HG03457 (cell line): ENCODE measurements around the gene CD247.

ENCODE experiments used
- ATAC-seq: cut with Tn5 transposase; IDR thresholded peaks from one replicate; pipeline ENCODE4 v1.9.1; 2021; ENCODE audit warnings: moderate number of reproducible peaks; ENCODE audit not compliant: unreplicated experiment

Gene CD247

GRCh38 chr1:167440776-167441175, 77.6 kb downstream of the CD247 start:
- no peak for ATAC-seq

GRCh38 chr1:167440345-167440744, 78.0 kb downstream of the CD247 start:
- no peak for ATAC-seq

DNA sequence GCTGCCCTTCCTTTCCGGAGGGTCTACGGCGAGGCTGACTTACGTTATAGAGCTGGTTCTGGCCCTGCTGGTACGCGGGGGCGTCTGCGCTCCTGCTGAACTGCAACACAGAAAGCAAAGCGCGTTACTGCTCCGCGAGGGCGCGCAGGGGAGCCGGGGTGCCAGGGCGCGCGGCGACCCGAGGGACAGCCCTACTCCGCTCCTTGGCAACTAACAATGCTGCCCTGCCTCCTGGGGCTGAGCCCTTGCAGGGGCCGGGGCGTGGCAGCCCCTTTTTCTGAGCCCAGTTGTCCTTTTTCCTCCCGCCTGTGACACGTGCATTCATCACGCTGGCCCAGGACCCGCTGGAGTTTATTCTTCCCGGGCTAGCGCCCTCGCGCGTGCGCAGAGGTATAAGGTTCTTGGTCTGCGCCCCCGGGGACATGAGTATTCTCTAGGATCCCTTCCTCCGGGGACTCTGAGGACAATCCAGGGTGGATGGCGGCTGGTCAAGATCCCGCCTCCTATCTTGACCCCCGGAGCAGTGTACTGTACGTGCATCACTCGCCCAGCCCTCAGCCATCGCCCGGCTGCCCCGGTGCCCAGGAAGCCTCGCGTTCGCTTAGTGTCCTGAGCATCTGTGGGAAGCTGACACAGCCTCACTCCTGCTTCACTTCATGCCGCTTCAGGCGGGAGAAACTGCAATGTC, 78.9 kb downstream of the CD247 start:
- ATAC-seq = no peak

GRCh38 chr1:167438171-167439138, 79.9 kb downstream of the CD247 start:
- ATAC-seq = no peak

GRCh38 chr1:167435484-167435883, 82.8 kb downstream of the CD247 start:
- ATAC-seq = no peak

DNA sequence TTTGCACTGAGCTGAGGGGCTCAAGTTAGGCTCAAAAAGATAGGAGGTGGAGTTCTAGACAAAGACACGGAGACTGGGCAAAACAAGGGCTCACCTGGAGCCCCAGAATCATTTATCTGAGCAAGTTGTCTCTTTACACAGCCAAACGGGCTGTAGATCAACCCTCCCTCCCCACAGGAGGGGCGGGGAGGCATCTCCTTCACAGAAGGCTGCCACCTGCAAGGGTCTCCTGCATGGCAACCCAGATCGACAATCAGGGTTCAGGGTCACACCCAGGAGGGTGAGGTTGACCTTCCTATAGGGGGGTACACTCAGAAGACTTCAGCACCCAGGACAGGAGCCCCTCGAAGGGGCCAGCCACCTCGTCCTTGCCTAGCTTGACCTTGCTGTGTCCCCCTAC, 84.0 kb downstream of the CD247 start:
- ATAC-seq = no peak

DNA sequence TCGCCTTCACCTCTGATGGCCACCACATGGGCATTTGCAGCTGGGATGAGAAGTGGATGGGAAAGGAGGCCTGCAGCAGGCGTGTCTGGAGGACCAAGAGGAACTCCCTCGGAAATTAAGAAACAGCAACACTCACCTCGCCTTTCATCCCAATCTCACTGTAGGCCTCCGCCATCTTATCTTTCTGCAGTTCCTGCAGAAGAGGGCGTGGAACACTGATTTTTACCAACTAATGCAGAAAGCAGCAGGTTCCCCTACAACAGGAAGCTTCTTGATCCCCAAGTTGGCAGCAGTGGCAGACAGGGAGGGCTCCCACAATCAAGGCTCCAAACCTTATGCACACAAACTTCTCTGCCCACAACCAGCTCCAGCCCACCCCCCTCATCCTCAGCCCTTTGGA, 84.4 kb downstream of the CD247 start:
- no peak for ATAC-seq

GRCh38 chr1:167432780-167433179, 85.5 kb downstream of the CD247 start:
- no peak for ATAC-seq

- ATAC-seq = no peak
Observed at GRCh38 chr1:167431909-167432650, 86.2 kb downstream of the CD247 start.

DNA sequence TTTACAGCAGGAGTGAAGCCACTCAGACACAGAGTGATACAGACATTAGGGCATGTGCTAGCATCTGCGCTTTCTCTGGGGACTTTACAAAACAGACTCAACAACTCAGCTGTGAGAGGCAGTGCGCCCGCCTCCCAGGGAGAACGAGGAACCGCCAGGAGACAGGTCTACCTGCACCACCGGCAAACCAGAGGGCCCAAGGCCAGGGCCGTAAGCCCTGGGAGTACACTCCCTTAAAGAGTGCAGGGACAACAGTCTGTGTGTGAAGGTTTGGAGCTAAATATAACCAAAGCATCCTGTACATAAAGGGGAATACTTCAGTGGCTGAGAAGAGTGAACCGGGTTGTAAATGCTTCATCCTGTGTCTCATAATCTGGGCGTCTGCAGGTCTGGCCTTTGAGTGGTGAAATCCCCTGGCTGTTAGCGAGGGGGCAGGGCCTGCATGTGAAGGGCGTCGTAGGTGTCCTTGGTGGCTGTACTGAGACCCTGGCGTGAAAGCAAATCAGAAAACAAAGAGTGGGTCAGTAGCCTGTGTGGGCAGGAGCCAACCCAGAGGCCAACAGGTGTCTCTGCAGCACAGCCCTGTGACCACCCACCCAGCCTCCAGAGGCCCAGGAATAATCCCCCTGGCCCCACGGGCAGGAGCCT, 86.9 kb downstream of the CD247 start:
- ATAC-seq = no peak

DNA sequence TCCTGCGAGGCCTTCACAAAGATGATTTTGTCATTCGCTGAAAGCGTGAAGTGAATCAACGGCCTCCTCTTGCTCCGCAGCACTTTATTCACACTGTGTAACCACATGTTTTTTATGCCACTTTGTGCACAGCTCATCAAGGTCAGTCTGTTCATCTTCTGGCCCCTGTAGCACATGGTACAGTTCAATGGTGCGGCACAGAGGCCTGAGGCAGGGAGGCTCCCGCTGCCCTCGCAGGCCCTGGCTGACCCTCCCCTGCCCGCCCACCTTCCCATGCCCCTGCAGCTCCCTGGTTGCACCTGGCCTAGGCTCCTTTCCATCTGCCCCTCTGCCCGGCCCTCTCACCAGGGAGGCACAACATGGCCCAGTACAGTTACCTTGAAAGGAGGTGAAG, 87.5 kb downstream of the CD247 start:
- ATAC-seq = no peak

- no peak for ATAC-seq
Observed at GRCh38 chr1:167430134-167430848, 88.0 kb downstream of the CD247 start.

- ATAC-seq = no peak
Observed at GRCh38 chr1:167429612-167430011, 88.7 kb downstream of the CD247 start.

DNA sequence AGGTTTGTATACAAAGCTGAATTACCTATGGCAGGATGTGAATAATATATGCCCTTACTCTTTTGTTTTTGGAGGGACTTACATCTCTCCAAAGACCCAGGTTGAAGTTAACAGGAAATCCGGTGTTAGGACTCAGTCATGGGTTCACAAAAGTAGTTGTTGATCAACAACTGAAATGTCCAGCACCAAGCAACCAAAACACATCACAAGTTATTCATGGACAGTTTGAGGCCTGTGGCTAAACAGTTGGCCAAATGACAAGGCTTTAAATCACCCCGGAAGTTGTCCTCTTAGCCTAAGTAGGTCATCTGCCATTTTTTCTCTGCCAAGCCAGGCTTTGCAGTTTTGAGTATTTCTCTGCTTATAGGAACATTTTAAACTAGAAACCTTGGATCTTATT, 89.9 kb downstream of the CD247 start:
- ATAC-seq = no peak

GRCh38 chr1:167427848-167428247, 90.5 kb downstream of the CD247 start:
- no peak for ATAC-seq

GRCh38 chr1:167426716-167427115, 91.6 kb downstream of the CD247 start:
- ATAC-seq = no peak

DNA sequence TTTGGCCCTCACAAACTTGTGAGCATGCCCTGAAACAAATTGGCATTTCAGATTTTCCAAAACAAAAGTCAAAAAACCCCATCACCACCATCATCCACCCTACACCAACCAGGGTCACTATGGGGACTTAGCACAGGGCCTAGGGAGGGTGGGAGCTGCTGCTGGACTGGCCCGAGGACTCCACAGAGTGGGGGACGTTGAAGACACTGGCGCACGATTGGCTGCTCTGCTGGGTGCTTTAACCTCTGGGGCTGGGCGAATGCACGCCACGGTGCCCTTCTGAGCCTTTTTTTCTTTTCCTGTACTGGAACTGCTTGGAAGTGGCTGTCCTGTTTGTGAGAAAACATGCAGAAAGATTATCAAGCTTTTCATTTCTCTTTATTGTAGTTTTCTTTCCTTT, 92.8 kb downstream of the CD247 start:
- ATAC-seq = no peak

DNA sequence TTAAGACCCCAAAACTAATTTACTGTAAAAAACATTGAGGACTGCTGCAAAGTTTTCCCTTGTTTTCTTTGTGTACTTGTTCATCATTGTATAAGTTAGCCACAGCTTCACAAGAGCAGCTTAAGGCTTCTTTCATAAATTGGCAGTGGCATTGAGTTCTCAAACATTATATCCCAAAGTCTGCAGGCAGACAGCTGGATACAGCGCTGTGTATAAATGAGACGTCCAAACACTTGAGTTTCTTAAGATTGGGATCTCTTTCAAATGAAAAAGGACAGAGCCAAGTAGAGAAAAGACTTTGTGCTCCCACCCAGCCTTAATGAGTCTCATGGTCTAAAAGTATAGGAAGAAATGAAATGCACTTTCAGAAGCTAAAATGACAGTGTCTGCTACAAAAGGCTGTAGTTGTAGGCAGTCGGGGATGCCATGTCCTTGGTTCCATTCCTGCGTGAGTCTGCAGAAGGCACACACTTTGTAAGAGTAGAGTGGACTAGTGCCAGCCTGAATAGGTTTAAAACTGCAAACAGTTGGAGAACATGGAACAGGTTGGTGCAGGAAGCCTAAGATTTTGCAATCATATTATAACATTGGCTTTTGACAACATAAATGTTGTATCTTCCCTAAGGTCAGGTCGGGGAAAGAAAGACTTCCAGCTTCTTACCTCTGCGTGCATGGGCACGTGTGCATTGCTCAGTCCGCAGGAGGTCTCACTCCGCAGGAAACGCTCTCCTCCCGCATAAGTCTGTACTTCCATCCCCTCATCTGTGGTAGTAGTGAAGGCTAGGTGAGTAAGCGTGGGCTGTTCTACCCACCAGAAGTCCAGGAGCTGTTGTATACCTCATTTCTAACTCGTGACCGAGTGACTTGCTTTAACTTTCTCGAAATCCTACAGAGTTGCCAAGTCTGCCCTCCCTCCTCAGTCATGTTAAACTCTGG, 94.4 kb downstream of the CD247 start:
- ATAC-seq = no peak

GRCh38 chr1:167420510-167420909, 97.8 kb downstream of the CD247 start:
- ATAC-seq = no peak
